ENCODE results near the gene TENM3.

DNA sequence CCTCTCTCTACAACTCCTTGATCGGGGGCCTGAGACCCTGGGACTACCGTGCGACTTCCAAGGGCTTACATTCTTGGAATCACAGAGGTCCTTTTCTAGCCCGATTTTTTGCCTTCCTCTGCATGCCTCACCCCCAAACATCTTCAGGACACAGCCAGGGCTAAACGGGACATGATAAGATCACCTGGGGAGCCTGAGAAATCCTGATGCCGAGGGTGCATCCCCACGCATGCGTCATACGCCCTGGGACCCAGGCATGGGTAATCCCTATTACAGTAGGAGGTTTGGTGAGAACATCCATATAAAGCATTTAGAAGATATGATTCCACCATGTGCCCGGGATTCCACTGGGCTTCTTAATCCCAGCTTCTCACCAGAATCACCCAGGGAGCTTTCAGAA is 596.9 kb downstream of the TENM3 start:
- TF ChIP-seq, protein P1, sequence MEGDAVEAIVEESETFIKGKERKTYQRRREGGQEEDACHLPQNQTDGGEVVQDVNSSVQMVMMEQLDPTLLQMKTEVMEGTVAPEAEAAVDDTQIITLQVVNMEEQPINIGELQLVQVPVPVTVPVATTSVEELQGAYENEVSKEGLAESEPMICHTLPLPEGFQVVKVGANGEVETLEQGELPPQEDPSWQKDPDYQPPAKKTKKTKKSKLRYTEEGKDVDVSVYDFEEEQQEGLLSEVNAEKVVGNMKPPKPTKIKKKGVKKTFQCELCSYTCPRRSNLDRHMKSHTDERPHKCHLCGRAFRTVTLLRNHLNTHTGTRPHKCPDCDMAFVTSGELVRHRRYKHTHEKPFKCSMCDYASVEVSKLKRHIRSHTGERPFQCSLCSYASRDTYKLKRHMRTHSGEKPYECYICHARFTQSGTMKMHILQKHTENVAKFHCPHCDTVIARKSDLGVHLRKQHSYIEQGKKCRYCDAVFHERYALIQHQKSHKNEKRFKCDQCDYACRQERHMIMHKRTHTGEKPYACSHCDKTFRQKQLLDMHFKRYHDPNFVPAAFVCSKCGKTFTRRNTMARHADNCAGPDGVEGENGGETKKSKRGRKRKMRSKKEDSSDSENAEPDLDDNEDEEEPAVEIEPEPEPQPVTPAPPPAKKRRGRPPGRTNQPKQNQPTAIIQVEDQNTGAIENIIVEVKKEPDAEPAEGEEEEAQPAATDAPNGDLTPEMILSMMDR (IDR thresholded peaks at IDR 0.05; ENCODE audit: low read length), result no peak
- TF ChIP-seq EZH2phosphoT487 (IDR thresholded peaks at IDR 0.05; ENCODE audit: low read length), result no peak
- no peak for TF ChIP-seq EZH2 (optimal IDR thresholded peaks at IDR 0.05; ENCODE audit: low read depth, low read length)

Measured in MM.1S (cell line).